GM13976 (cell line): Measurements from ENCODE around the gene FOXS1.

Experiments used
- DNase-seq: peaks from one replicate; pipeline ENCODE4 v3.0.0; 2012; ENCODE audit warnings: low spot score
- in situ Hi-C: fragments of 300-500 bp; cut with MboI; formaldehyde crosslinking; loops from one replicate; pipeline ENCODE4 v1.12.0; 2022; ENCODE audit warnings: low sequenced_read_pairs, mixed read lengths, inconsistent platforms; ENCODE audit not compliant: unreplicated experiment
- TF ChIP-seq, protein P1 (sequence below): IDR thresholded peaks from 2 replicates; pipeline ENCODE4 v1.5.1; 2012; ENCODE audit warnings: borderline replicate concordance, mild to moderate bottlenecking; ENCODE audit not compliant: insufficient read depth; ENCODE audit errors: extremely low read depth, missing control alignments, control extremely low read depth

The FOXS1 gene

DNA sequence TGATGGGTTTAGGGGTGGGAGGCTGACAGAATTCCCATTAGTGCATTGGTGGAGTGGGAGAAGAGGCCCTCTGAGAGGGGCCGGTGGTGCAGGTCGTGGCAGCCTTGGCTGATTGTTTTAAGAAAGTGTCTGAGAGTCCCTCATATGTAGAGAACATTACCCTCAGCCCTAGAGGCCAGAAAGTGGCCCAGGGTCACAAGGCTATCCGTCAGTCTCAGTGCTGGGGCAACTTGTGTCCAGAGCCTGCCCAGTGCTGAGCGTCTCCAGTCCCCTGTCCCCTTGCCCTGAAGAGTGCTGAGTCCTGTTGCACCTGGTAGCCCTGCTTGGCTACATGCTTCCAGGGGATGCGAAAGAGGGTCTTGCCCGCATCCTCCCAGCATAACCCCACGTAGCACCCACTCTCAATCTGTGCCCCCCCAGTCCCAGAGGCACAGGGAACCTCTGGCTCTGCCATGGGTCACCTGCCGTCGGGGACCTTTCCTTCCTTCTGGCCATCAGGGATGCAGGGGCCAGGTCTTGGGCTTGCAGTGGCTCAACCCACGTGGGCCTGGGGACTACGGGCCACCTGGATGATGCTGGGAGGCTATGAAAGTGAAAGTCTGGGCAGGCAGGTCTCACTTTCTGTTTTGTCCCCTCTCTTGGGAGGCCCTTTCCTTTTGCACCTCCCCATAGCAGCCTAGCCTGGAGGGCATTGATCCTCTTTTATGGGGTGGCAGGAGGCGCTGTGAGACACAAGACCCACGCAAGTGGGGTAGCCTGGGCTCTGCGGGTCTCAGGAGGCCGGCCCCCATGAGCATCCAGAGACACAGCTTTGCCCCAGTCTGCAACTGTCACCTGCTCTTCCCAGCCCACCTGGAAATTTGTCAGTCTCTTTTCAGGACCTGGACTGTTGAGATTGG is 12.7 kb upstream of the FOXS1 start:
- DNase-seq: peak; percentile 79
- TF ChIP-seq, protein P1, sequence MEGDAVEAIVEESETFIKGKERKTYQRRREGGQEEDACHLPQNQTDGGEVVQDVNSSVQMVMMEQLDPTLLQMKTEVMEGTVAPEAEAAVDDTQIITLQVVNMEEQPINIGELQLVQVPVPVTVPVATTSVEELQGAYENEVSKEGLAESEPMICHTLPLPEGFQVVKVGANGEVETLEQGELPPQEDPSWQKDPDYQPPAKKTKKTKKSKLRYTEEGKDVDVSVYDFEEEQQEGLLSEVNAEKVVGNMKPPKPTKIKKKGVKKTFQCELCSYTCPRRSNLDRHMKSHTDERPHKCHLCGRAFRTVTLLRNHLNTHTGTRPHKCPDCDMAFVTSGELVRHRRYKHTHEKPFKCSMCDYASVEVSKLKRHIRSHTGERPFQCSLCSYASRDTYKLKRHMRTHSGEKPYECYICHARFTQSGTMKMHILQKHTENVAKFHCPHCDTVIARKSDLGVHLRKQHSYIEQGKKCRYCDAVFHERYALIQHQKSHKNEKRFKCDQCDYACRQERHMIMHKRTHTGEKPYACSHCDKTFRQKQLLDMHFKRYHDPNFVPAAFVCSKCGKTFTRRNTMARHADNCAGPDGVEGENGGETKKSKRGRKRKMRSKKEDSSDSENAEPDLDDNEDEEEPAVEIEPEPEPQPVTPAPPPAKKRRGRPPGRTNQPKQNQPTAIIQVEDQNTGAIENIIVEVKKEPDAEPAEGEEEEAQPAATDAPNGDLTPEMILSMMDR: no peak
- in situ Hi-C loops: loop anchor here (10.0 kb wide), 1 partner anchor 97 kb away; the partner anchor contains the start of gene PDRG1

DNA sequence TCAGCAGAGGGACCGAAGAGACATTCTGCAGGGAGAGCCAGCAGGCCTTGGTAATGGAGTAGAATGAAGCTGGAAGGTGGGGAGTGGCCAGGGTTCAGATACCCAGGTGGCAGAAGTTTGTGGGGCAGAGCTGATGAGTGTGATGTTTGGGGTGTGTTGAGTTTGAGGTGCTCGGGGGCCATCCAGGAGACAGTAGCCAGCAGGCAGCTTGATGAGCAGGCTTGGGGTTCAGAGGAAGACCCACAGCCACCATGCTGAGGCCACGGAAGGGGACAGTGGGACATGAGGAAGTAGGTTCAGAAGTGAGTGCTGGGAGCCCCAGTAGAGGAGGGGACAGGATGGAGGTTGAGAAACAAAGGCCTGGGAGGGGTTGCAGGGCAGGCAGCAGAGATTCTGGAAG is 11.1 kb upstream of the FOXS1 start:
- TF ChIP-seq, protein P1: no peak
- in situ Hi-C loops: loop anchor here (10.0 kb wide), 1 partner anchor 98 kb away; the partner anchor contains the start of gene PDRG1
- no peak for DNase-seq

DNA sequence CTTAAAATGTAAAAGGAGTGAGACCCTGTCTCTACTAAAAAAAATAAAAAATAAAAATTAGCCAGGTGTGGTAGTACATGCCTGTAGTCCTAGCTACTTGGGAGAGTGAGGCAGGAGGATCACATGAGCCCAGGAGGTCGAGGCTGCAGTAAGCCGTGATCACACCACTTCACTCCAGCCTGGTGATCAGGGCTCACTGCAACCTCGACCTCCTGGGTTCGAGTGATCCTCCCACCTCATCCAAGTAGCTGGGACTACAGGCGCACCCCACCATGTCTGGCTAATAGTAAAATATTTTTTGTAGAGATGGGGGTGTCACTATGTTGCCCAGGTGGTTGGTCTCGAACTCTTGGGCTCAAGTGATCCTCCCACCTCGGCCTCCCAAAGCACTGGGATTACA is 8.1 kb upstream of the FOXS1 start:
- TF ChIP-seq, protein P1: no peak
- no peak for DNase-seq
- in situ Hi-C loops: loop anchor here (10.0 kb wide), 1 partner anchor 101 kb away; the partner anchor contains the start of gene PDRG1

DNA sequence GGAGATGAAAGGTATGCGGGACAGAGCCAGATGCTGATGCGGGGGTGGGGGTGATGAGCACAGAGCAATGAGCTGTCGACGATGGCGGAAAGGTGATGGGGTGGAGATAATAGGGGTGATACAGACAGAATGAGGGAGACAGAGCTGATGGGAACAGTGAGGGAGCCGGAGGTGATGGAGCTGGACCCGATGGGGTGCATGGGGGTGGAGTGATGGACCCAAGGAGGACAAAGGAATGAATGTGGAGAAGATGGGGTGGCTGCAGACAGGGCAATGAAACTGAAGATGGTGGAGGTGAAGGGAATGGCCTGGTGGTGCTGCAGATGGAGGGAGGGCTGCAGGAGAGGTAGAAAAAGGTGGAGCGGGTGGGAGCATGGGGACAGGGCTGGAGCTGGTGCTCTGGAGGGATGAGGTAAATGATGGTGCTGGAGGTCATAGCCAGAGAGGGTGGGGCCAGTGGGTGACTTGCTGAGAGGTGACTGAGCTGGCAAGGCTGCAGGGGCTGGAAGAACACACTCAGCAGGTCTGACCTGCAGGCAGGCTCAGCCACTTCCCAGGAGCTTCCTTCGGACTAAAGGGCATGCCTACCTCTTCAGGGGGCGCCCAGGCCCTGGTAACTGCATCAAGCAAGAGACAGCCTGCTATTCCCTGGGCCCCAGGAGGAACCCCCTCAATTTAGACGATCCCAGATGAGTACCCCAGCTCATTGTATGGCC is 6.0 kb upstream of the FOXS1 start:
- no peak for DNase-seq
- TF ChIP-seq, protein P1: no peak
- in situ Hi-C loops: loop anchor here (10.0 kb wide), 1 partner anchor 103 kb away; the partner anchor contains the start of gene PDRG1

DNA sequence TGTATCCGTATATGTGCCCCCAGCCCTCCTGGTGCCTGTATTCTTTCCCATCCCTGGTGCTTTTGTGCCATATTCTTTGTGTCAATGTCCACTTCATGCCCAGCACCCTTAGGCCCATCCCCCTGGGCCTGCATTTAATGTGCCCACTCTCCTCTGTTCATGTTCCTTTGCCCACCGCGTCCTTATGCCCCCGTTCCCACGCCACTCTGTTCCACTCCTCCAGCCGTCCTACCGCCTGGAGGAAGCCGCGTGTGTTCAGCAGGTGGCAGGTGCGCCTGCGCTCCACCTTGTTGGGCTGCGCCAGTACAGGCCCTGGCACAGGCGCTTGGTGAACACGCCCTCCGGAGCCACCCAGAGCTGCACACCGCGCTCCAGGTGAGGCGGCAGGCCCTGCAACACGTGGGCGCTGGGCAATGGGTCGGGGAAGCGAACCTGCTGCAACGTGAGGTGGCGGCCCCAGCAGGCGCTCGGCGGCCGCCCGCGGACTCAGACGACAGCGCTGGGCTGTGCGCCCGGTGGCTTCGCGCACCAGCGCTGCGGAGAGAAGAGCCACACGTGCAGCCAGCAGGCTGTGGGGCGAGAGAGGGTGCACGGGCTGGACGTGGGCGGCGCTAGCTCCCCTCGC is 4.0 kb upstream of the FOXS1 start:
- no peak for DNase-seq
- in situ Hi-C loops: loop anchor here (25.0 kb wide), 1 partner anchor 813 kb away; the partner anchor contains the start of gene C20orf203
- TF ChIP-seq, protein P1: no peak
